K562 (cell line): ENCODE data around the gene TRIM26. TPM values are rescaled to one million over a fixed set of nuclear protein-coding genes. Genes with fewer than 3 reads are reported as not detected.

Experiments
- ATAC-seq: fragments of 200-7000 bp; cut with Tn5 transposase; 3 replicates; pipeline ENCODE4 v1.9.1; 2020; ENCODE audit warnings: moderate library complexity
- BruUV-seq: library from RNA; stranded (reverse); fragments of 400-500 nt; replicated peaks from 2 replicates; lab custom pipeline; 2021; lab: Mats Ljungman, UMichigan
- CTCF ChIA-PET: fragments of 300-600 bp; formaldehyde crosslinking; extraction: SDS; loops from one replicate; lab custom pipeline; 2021; ENCODE audit warnings: low intra/inter-chr PET ratio; lab: Yijun Ruan, JAX
- POLR2A ChIA-PET: fragments of 300-600, 350-650 bp; sonication (Branson Sonifier 250); formaldehyde crosslinking; extraction: SDS; loops from one replicate; lab custom pipeline; 2021; ENCODE audit warnings: antibody characterized with exemption, inconsistent platforms; lab: Yijun Ruan, JAX
- DNase-seq, 4 experiments: peaks; one replicate each; pipeline versions ENCODE4 v3.0.0 to v3.0.0-alpha.2; 2011 to 2018; ENCODE audit warnings: low spot score in 3 of 4, mixed read lengths in 3 of 4; ENCODE audit errors: extremely low read depth in 1 of 4
- FAIRE-seq: peaks from 2 replicates; lab custom pipeline; 2011; peaks lifted over from hg19 to GRCh38; lab: Jason Lieb, UNC
- H2AFZ ChIP-seq: 2 replicates; pipeline ENCODE4 v1.6.0; 2011; ENCODE audit warnings: low read depth, low read length, control low read depth, inconsistent platforms
- H3K27ac ChIP-seq: fragments of 200-600 bp; 3 replicates; pipeline ENCODE4 v1.8.0; 2011; ENCODE audit warnings: low read depth, mild to moderate bottlenecking, control low read depth, inconsistent platforms, low read length, moderate library complexity, mixed read lengths; ENCODE audit errors: extremely low read depth
- H3K27me3 ChIP-seq, 2 experiments: fragments of 300-600 bp in 1 of 2; 2 replicates in 1 of 2; 3 replicates in 1 of 2; pipeline versions ENCODE4 v1.6.0 to v1.8.0; 2011; ENCODE audit warnings: inconsistent platforms in 2 of 2, low read length in 2 of 2, mild to moderate bottlenecking in 1 of 2, mixed read lengths in 1 of 2, moderate library complexity in 1 of 2; ENCODE audit not compliant: control insufficient read depth in 2 of 2, insufficient read depth in 2 of 2
- H3K36me3 ChIP-seq: fragments of 300-600 bp; 3 replicates; pipeline ENCODE4 v1.8.0; 2011; ENCODE audit warnings: mild to moderate bottlenecking, low read length, inconsistent platforms; ENCODE audit not compliant: control insufficient read depth, insufficient read depth
- H3K4me1 ChIP-seq, 2 experiments: fragments of 200-600 bp in 1 of 2; replicated peaks in 1 of 2; 2 replicates in 1 of 2; 3 replicates in 1 of 2; pipeline versions ENCODE4 v1.5.1 to v1.8.0; 2011; ENCODE audit warnings: inconsistent platforms in 2 of 2, low read length in 2 of 2, mild to moderate bottlenecking in 1 of 2, mixed read lengths in 1 of 2, moderate library complexity in 1 of 2; ENCODE audit not compliant: control insufficient read depth in 2 of 2, insufficient read depth in 2 of 2
- H3K4me2 ChIP-seq: 2 replicates; pipeline ENCODE4 v1.6.1; 2011; ENCODE audit warnings: low read length, control low read depth, inconsistent platforms, mixed read lengths; ENCODE audit not compliant: insufficient read depth
- H3K4me3 ChIP-seq: fragments of 200-600 bp; sonication (generic), shearing (Covaris generic); 2 replicates; pipeline ENCODE4 v1.5.1; 2016; ENCODE audit warnings: control low read depth, inconsistent platforms
- H3K79me2 ChIP-seq: fragments of 200-600 bp; 3 replicates; pipeline ENCODE4 v1.8.0; 2011; ENCODE audit warnings: low read length, inconsistent platforms; ENCODE audit not compliant: control insufficient read depth, insufficient read depth
- H3K9ac ChIP-seq, 2 experiments: 2 replicates each; pipeline versions ENCODE4 v1.6.0 to v1.6.1; 2011; ENCODE audit warnings: low read depth in 2 of 2, low read length in 2 of 2, control low read depth in 1 of 2, inconsistent platforms in 1 of 2, mild to moderate bottlenecking in 1 of 2, mixed read lengths in 1 of 2; ENCODE audit not compliant: insufficient read depth in 1 of 2
- H3K9me1 ChIP-seq: one replicate; pipeline ENCODE4 v1.6.0; 2011; ENCODE audit warnings: inconsistent platforms, mild to moderate bottlenecking, low read length, moderate library complexity; ENCODE audit not compliant: control insufficient read depth, insufficient read depth
- H3K9me3 ChIP-seq: replicated peaks from 2 replicates; pipeline ENCODE4 v1.5.1; 2011; ENCODE audit warnings: low read depth, low read length, inconsistent platforms; ENCODE audit not compliant: control insufficient read depth, insufficient read depth
- H4K20me1 ChIP-seq: replicated peaks from 2 replicates; pipeline ENCODE4 v1.6.1; 2011; ENCODE audit warnings: low read length, inconsistent platforms, mixed read lengths; ENCODE audit not compliant: control insufficient read depth, insufficient read depth
- KHSRP ChIP-seq: fragments of 450-650 bp; IDR thresholded peaks from 2 replicates; pipeline ENCODE4 v1.6.1; 2017
- NFIC ChIP-seq: fragments of 450-650 bp; IDR thresholded peaks from 2 replicates; pipeline ENCODE4 v1.6.1; 2017; ENCODE audit warnings: mild to moderate bottlenecking, inconsistent platforms
- NR2C2 ChIP-seq, 2 experiments: fragments of 200-800 bp in 1 of 2; sonication (Bioruptor generic) in 1 of 2; sonication (generic) in 1 of 2; formaldehyde crosslinking in 1 of 2; IDR thresholded peaks; 2 replicates each; pipeline versions ENCODE4 v1.6.1 to v1.8.0; 2016 to 2022; ENCODE audit warnings: mild to moderate bottlenecking in 1 of 2, missing compliant biosample characterization in 1 of 2, missing genetic modification characterization in 1 of 2, missing genetic modification reagents in 1 of 2
- PCBP1 ChIP-seq: fragments of 200-400 bp; formaldehyde crosslinking; IDR thresholded peaks from 2 replicates; pipeline ENCODE4 v1.6.1; 2018; ENCODE audit warnings: mild to moderate bottlenecking, low read depth, low read length; ENCODE audit not compliant: poor library complexity, severe bottlenecking
- TEAD4 ChIP-seq, 2 experiments: sonication (generic) in 1 of 2; formaldehyde crosslinking in 1 of 2; IDR thresholded peaks; 2 replicates each; pipeline versions ENCODE4 v1.6.1 to v1.8.0; 2012 to 2022; ENCODE audit warnings: borderline replicate concordance in 1 of 2, inconsistent platforms in 1 of 2, low read length in 1 of 2, mild to moderate bottlenecking in 1 of 2, missing genetic modification reagents in 1 of 2
- WGBS: fragments of 100-300 bp; shearing (Covaris generic); methylation state at CpG from one replicate; pipeline ENCODE4 v1.1.6; 2016; ENCODE audit warnings: low coverage, mixed read lengths; ENCODE audit not compliant: insufficient coverage; ENCODE audit errors: missing lambda C conversion rate; 5-methylcytosine and 5-hydroxymethylcytosine counted together
- in situ Hi-C: fragments of 300-500 bp; cut with MboI; formaldehyde crosslinking; loops from 4 replicates; pipeline ENCODE4 v1.15.0; 2018; ENCODE audit warnings: inconsistent platforms, mixed read lengths
- intact Hi-C: fragments of 100-400 bp; cut with micrococcal nuclease; formaldehyde crosslinking; loops from 2 replicates; pipeline ENCODE4 v1.14.2; 2022
- polyA plus RNA-seq, 8 experiments: library from polyadenylated mRNA; depleted of rRNA in 4 of 8; stranded (reverse) in 5 of 8; unstranded in 3 of 8; fragments of >200 nt; fragmentation: Nextera tagmentation in 2 of 8; fragmentation: Illumina TruSeq in 1 of 8; extraction: Ambion mirVana in 2 of 8; extraction: Trizol in 1 of 8; gene quantifications; 2 replicates each; pipeline versions ENCODE4 v1.2.1 to v1.2.3, GENCODE V29; 2011 to 2014; ENCODE audit warnings: inconsistent platforms in 1 of 8, missing spikeins in 1 of 8
- total RNA-seq, 7 experiments: library from RNA; depleted of rRNA in 6 of 7; stranded (reverse); fragments of >200 nt in 6 of 7; fragmentation: Illumina TruSeq in 2 of 7; extraction: Trizol in 2 of 7; gene quantifications; 2 replicates each; pipeline versions ENCODE4 v1.2.1 to v1.2.3, GENCODE V29; 2011 to 2021; ENCODE audit warnings: low replicate concordance in 1 of 7

Gene TRIM26
- total and polyA plus RNA-seq, 9 of the 15 experiments (the other 6 are each of a cell fraction or from before 2014, with no cell fraction given), result 0.80 to 5.0 (median 2.8) TPM

- in situ Hi-C loops (no loop called here), intact Hi-C loops (no loop called here)
- Histone ChIP-seq H3K4me2 (no peak overlapping the region), H3K27me3 (peaks cover 2 to 27% of the 10 kb centered on the region in 2 experiments; a peak in 2 of 5 replicates), H3K9me3 (no peaks in the 10 kb centered on the region), H3K36me3 (no peaks in the 10 kb centered on the region), H4K20me1 (no peaks in the 10 kb centered on the region), H2AFZ (peak overlapping the region; percentile 56; the same call in 1 of the 2 replicates), H3K4me3 (no peak overlapping the region), H3K27ac (0 out of 3 replicates have a peak overlapping the region, but pooled peaks have one; percentile 1), H3K4me1 (peaks cover 4 to 34% of the 10 kb centered on the region in 2 experiments), H3K9ac (no peak overlapping the region), H3K9me1 (no peaks in the 10 kb centered on the region), H3K79me2 (no peaks in the 10 kb centered on the region)
- no peak for TF ChIP-seq KHSRP
- TF ChIP-seq NFIC, result peak; percentile 40
- TF ChIP-seq PCBP1, result no peak
- TF ChIP-seq TEAD4 (IDR thresholded peaks at IDR 0.05; ENCODE audit: low read length), result peak; percentile 4; the same call in 1 of the 2 replicates
- no peak for TF ChIP-seq TEAD4 (CRISPR knock-in tag; IDR thresholded peaks at IDR 0.05; ENCODE audit: borderline replicate concordance)
- TF ChIP-seq NR2C2 (CRISPR knock-in tag; IDR thresholded peaks at IDR 0.05), result no peak
- 0 out of 2 replicates have a peak, but pooled peaks have one; percentile 18 for TF ChIP-seq NR2C2 (tag; IDR thresholded peaks at IDR 0.05)
- BruUV-seq, result no TSS peak
- ChIA-PET POLR2A (interaction anchor here (0.6 to 1.0 kb wide), 2 partner anchors 10 to 330 kb away, joined by 3 to 4 read pairs; no protein-coding TSS in a partner anchor), CTCF (interaction anchor here (0.6 to 0.7 kb wide), 2 partner anchors 18 to 91 kb away, joined by 4 to 5 read pairs; no protein-coding TSS in a partner anchor)
- ATAC-seq, result peak; percentile 19; the same call in 1 of the 3 replicates
- DNase-seq, result peak in 1 of 4 experiments; percentile 25
- FAIRE-seq, result no peak
- 11% methylated on average over 4 of the region's 4 CpGs for WGBS
Measured at GRCh38 chr6:30152016-30152673, 61.1 kb downstream of the TRIM26 start.
